Measurements from ENCODE around the gene BRPF3.

- no peak for TF ChIP-seq CTCF (IDR thresholded peaks at IDR 0.05)
- TF ChIP-seq POLR2A (IDR thresholded peaks at IDR 0.05): no peak
- TF ChIP-seq POLR2AphosphoS5 (IDR thresholded peaks at IDR 0.05): no peak
- TF ChIP-seq EP300 (IDR thresholded peaks at IDR 0.05): no peak
Measured at GRCh38 chr6:36170704-36171103, 25.8 kb upstream of the BRPF3 start.
